GM12878 (cell line): ENCODE measurements around the gene AIG1. TPM values are rescaled to one million over a fixed set of nuclear protein-coding genes. Genes with fewer than 3 reads are reported as not detected.

Source experiments
- ATAC-seq: fragments of 200-7000 bp; cut with Tn5 transposase; 3 replicates; pipeline ENCODE4 v1.9.1; 2020; ENCODE audit warnings: mild to moderate bottlenecking, moderate library complexity
- BruUV-seq: library from RNA; stranded (reverse); fragments of 400-500 nt; replicated peaks from 2 replicates; lab custom pipeline; 2021; lab: Mats Ljungman, UMichigan
- CTCF ChIA-PET: fragments of 300-600 bp; sonication (Branson Sonifier 250); formaldehyde crosslinking; extraction: SDS; loops from one replicate; lab custom pipeline; 2021; ENCODE audit warnings: inconsistent platforms; lab: Yijun Ruan, JAX
- POLR2A ChIA-PET: fragments of 350-600 bp; formaldehyde crosslinking; extraction: SDS; loops from one replicate; lab custom pipeline; 2021; ENCODE audit warnings: inconsistent platforms; lab: Charles Lee
- RAD21 ChIA-PET: fragments of 300-600 bp; sonication (Branson Sonifier 250); formaldehyde crosslinking; loops from one replicate; lab custom pipeline; 2023; ENCODE audit warnings: antibody characterized with exemption; ENCODE audit not compliant: unreplicated experiment; lab: Charles Lee
- SMC1A ChIA-PET: fragments of 300-600 bp; sonication (Branson Sonifier 250); formaldehyde crosslinking; loops from one replicate; lab custom pipeline; 2023; ENCODE audit not compliant: unreplicated experiment, uncharacterized antibody; lab: Charles Lee
- DNase-seq: peaks from one replicate; pipeline ENCODE4 v3.0.0-alpha.2; 2011; ENCODE audit warnings: low read depth, low spot score
- FAIRE-seq: peaks from 3 replicates; lab custom pipeline; 2011; peaks lifted over from hg19 to GRCh38; lab: Jason Lieb, UNC
- H2AFZ ChIP-seq: 2 replicates; pipeline ENCODE4 v1.6.0; 2011; ENCODE audit warnings: low read depth, low read length, control low read depth; ENCODE audit not compliant: control insufficient read depth
- H3K27ac ChIP-seq: 2 replicates; pipeline ENCODE4 v1.5.1; 2011; ENCODE audit warnings: control low read depth; ENCODE audit not compliant: control insufficient read depth, insufficient read depth
- H3K27me3 ChIP-seq, 2 experiments: replicated peaks in 1 of 2; 2 replicates each; pipeline versions ENCODE4 v1.6.0 to v1.6.1; 2011; ENCODE audit warnings: low read length in 1 of 2; ENCODE audit not compliant: control insufficient read depth in 2 of 2, insufficient read depth in 2 of 2
- H3K36me3 ChIP-seq, 2 experiments: 2 replicates each; pipeline ENCODE4 v1.5.1; 2011; ENCODE audit warnings: low read length in 1 of 2; ENCODE audit not compliant: control insufficient read depth in 2 of 2, insufficient read depth in 2 of 2
- H3K4me1 ChIP-seq: 2 replicates; pipeline ENCODE4 v1.6.1; 2011; ENCODE audit warnings: mild to moderate bottlenecking, low read length, moderate library complexity, mixed read lengths; ENCODE audit not compliant: control insufficient read depth, insufficient read depth
- H3K4me2 ChIP-seq: 2 replicates; pipeline ENCODE4 v1.6.0; 2011; ENCODE audit warnings: control low read depth; ENCODE audit not compliant: control insufficient read depth, insufficient read depth
- H3K4me3 ChIP-seq: fragments of 200-600 bp; sonication (generic); 2 replicates; pipeline ENCODE4 v1.5.1; 2016
- H3K79me2 ChIP-seq: 2 replicates; pipeline ENCODE4 v1.6.0; 2011; ENCODE audit warnings: low read length; ENCODE audit not compliant: control insufficient read depth, insufficient read depth
- H3K9ac ChIP-seq: 2 replicates; pipeline ENCODE4 v1.8.0; 2011; ENCODE audit warnings: low read length, control low read depth, mixed read lengths; ENCODE audit not compliant: control insufficient read depth, insufficient read depth
- H3K9me3 ChIP-seq: replicated peaks from 3 replicates; pipeline ENCODE4 v1.5.1; 2011; ENCODE audit warnings: mild to moderate bottlenecking, low read length; ENCODE audit not compliant: control insufficient read depth, insufficient read depth
- H4K20me1 ChIP-seq: 2 replicates; pipeline ENCODE4 v1.6.0; 2011; ENCODE audit not compliant: control insufficient read depth, insufficient read depth
- ASH2L ChIP-seq: fragments of 300-600, 200-600 bp; sonication (generic); IDR thresholded peaks from 2 replicates; pipeline ENCODE4 v1.6.1; 2017; ENCODE audit warnings: low read depth, mild to moderate bottlenecking, borderline replicate concordance
- BRCA1 ChIP-seq: IDR thresholded peaks from 2 replicates; pipeline ENCODE4 v1.6.1; 2011; ENCODE audit warnings: low read depth, low read length, improper control_type of control experiment
- EP300 ChIP-seq, 2 experiments: fragments of 150-350 bp in 1 of 2; IDR thresholded peaks; 2 replicates each; pipeline ENCODE4 v1.6.1; 2011 to 2012; ENCODE audit warnings: low read depth in 2 of 2, low read length in 2 of 2, borderline replicate concordance in 1 of 2, improper control_type of control experiment in 1 of 2, inconsistent platforms in 1 of 2; ENCODE audit not compliant: control insufficient read depth in 1 of 2
- FOXM1 ChIP-seq: IDR thresholded peaks from 2 replicates; pipeline ENCODE4 v1.6.1; 2012; ENCODE audit warnings: low read depth, mild to moderate bottlenecking, inconsistent platforms, low read length, moderate library complexity
- MEF2B ChIP-seq: fragments of 450-650 bp; IDR thresholded peaks from 2 replicates; pipeline ENCODE4 v1.6.1; 2018; ENCODE audit warnings: mild to moderate bottlenecking, moderate library complexity; ENCODE audit not compliant: partially characterized antibody, poor library complexity, severe bottlenecking
- PAX5 ChIP-seq: IDR thresholded peaks from 2 replicates; pipeline ENCODE4 v1.6.1; 2011; ENCODE audit warnings: low read depth, low read length, borderline replicate concordance
- POU2F2 ChIP-seq: IDR thresholded peaks from 3 replicates; pipeline ENCODE4 v1.6.1; 2011; ENCODE audit warnings: low read depth, mild to moderate bottlenecking, low read length, borderline replicate concordance
- SMARCA5 ChIP-seq: fragments of 450-650 bp; IDR thresholded peaks from 2 replicates; pipeline ENCODE4 v1.6.1; 2017; ENCODE audit warnings: mild to moderate bottlenecking
- WGBS: methylation state at CpG from one replicate; pipeline ENCODE4 v1.1.6; 2016; ENCODE audit warnings: low lambda C conversion rate; ENCODE audit not compliant: insufficient replicate concordance, insufficient coverage; ENCODE audit errors: missing lambda C conversion rate; 5-methylcytosine and 5-hydroxymethylcytosine counted together
- in situ Hi-C: fragments of 300-500 bp; cut with MboI; formaldehyde crosslinking; loops from 9 replicates; pipeline ENCODE4 v1.14.3; 2018; ENCODE audit warnings: mixed read lengths
- intact Hi-C: fragments of 100-400 bp; cut with micrococcal nuclease; formaldehyde crosslinking; loops from one replicate; pipeline ENCODE4 v1.14.2; 2022; ENCODE audit not compliant: unreplicated experiment
- polyA plus RNA-seq, 11 experiments: library from polyadenylated mRNA; depleted of rRNA in 4 of 11; unstranded in 6 of 11; stranded (reverse) in 5 of 11; fragments of >200 nt; fragmentation: Nextera tagmentation in 4 of 11; fragmentation: Illumina TruSeq in 1 of 11; extraction: Ambion mirVana in 4 of 11; extraction: Trizol in 1 of 11; gene quantifications; 1 replicate in 1 of 11; 2 replicates in 10 of 11; pipeline versions ENCODE4 v1.2.1 to v1.2.3, GENCODE V29; 2011 to 2016; ENCODE audit warnings: inconsistent platforms in 2 of 11, missing spikeins in 2 of 11, low read depth in 1 of 11
- total RNA-seq, 4 experiments: library from RNA; depleted of rRNA in 3 of 4; stranded (reverse); fragments of >200 nt in 3 of 4; fragmentation: Illumina TruSeq in 1 of 4; extraction: Trizol in 1 of 4; gene quantifications; 2 replicates each; pipeline versions ENCODE4 v1.2.1 to v1.2.3, GENCODE V29; 2013 to 2021
- TF ChIP-seq, protein P1 (sequence below): IDR thresholded peaks from 2 replicates; pipeline ENCODE4 v1.6.1; 2011; ENCODE audit warnings: mild to moderate bottlenecking, low read depth, low read length, moderate library complexity; ENCODE audit not compliant: insufficient replicate concordance
- TF ChIP-seq, protein P2 (sequence below): fragments of 150-350 bp; IDR thresholded peaks from 2 replicates; pipeline ENCODE4 v1.6.1; 2014; ENCODE audit warnings: mild to moderate bottlenecking, low read depth, low read length
- TF ChIP-seq, protein P3 (sequence below): IDR thresholded peaks from 2 replicates; pipeline ENCODE4 v1.6.1; 2012; ENCODE audit warnings: mild to moderate bottlenecking, low read depth, low read length

AIG1 gene
- total and polyA plus RNA-seq, 10 of the 15 experiments (the other 5 are each of a cell fraction or from before 2014, with no cell fraction given) = 27.0 to 74.5 (median 36.4) TPM

DNA sequence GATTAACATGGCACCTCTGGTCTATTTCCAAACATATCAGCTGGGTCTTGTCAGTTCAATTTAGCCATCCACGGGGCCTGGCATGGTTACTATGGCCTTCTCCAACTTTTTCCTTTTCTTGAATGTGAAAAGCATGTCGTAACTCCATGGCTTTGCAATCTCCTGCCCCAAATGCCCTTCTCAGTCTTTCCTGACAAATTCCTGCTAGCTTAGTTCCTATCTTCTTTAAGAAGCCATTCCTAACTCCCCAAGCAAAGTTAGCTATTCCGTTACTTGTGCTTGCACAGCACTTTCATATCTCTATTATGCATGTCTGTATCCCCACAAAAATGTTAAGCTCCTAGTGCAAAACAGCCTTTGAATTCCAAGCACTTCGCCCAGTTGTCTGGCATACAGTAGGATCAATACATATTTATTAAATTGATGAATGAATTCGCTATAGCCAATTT lies 105.6 kb downstream of the AIG1 start (continued):
- TF ChIP-seq, protein P1, sequence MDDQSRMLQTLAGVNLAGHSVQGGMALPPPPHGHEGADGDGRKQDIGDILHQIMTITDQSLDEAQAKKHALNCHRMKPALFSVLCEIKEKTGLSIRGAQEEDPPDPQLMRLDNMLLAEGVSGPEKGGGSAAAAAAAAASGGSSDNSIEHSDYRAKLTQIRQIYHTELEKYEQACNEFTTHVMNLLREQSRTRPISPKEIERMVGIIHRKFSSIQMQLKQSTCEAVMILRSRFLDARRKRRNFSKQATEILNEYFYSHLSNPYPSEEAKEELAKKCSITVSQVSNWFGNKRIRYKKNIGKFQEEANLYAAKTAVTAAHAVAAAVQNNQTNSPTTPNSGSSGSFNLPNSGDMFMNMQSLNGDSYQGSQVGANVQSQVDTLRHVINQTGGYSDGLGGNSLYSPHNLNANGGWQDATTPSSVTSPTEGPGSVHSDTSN = no peak
- TF ChIP-seq POU2F2 = no peak
- TF ChIP-seq SMARCA5 = no peak
- no peak for TF ChIP-seq PAX5
- TF ChIP-seq, protein P2, sequence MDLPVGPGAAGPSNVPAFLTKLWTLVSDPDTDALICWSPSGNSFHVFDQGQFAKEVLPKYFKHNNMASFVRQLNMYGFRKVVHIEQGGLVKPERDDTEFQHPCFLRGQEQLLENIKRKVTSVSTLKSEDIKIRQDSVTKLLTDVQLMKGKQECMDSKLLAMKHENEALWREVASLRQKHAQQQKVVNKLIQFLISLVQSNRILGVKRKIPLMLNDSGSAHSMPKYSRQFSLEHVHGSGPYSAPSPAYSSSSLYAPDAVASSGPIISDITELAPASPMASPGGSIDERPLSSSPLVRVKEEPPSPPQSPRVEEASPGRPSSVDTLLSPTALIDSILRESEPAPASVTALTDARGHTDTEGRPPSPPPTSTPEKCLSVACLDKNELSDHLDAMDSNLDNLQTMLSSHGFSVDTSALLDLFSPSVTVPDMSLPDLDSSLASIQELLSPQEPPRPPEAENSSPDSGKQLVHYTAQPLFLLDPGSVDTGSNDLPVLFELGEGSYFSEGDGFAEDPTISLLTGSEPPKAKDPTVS = no peak

DNA sequence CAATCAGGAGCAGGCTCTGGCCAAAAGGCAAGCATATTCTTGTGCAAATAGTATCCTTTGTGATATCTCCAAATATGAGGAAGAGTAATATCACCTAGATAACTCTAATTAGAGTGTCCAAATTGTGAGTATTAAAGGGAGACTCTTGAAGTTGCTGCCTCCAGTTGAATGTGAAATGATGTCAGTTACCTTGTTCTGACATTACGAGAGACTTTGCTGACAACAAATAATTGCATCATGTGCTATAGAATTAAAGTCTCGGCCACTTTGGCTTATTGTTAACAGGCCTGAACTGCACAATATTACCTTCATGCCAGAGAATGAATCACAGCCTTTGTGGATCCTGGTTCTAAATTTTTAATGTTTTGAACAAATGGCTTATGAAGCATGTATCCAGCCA lies 106.5 kb downstream of the AIG1 start:
- Histone ChIP-seq H3K4me1 (no peaks in the 10 kb centered on the region), H3K9ac (no peak overlapping the region), H3K27ac (no peak overlapping the region), H3K9me3 (no peaks in the 10 kb centered on the region), H3K79me2 (no peaks in the 10 kb centered on the region), H3K27me3 (no peaks in the 10 kb centered on the region), H3K4me3 (no peak overlapping the region), H4K20me1 (no peaks in the 10 kb centered on the region), H3K36me3 (no peaks in the 10 kb centered on the region), H3K4me2 (no peak overlapping the region), H2AFZ (no peak overlapping the region)
- ChIA-PET POLR2A (no interaction called here), RAD21 (no interaction called here), CTCF (interaction anchor here (0.7 to 1.1 kb wide), 2 partner anchors 9 to 210 kb away, joined by 3 read pairs; no protein-coding TSS in a partner anchor), SMC1A (interaction anchor here (0.7 kb wide), 1 partner anchor 12 kb away, joined by 3 read pairs; no protein-coding TSS in a partner anchor)
- TF ChIP-seq EP300 (IDR thresholded peaks at IDR 0.05; ENCODE audit: borderline replicate concordance in 1 of 2, control insufficient read depth in 1 of 2, low read depth in 2 of 2, low read length in 2 of 2) (no peak), FOXM1 (no peak), ASH2L (no peak), MEF2B (no peak), BRCA1 (no peak)
- TF ChIP-seq, protein P3, sequence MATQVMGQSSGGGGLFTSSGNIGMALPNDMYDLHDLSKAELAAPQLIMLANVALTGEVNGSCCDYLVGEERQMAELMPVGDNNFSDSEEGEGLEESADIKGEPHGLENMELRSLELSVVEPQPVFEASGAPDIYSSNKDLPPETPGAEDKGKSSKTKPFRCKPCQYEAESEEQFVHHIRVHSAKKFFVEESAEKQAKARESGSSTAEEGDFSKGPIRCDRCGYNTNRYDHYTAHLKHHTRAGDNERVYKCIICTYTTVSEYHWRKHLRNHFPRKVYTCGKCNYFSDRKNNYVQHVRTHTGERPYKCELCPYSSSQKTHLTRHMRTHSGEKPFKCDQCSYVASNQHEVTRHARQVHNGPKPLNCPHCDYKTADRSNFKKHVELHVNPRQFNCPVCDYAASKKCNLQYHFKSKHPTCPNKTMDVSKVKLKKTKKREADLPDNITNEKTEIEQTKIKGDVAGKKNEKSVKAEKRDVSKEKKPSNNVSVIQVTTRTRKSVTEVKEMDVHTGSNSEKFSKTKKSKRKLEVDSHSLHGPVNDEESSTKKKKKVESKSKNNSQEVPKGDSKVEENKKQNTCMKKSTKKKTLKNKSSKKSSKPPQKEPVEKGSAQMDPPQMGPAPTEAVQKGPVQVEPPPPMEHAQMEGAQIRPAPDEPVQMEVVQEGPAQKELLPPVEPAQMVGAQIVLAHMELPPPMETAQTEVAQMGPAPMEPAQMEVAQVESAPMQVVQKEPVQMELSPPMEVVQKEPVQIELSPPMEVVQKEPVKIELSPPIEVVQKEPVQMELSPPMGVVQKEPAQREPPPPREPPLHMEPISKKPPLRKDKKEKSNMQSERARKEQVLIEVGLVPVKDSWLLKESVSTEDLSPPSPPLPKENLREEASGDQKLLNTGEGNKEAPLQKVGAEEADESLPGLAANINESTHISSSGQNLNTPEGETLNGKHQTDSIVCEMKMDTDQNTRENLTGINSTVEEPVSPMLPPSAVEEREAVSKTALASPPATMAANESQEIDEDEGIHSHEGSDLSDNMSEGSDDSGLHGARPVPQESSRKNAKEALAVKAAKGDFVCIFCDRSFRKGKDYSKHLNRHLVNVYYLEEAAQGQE = no peak
- DNase-seq (no peak), FAIRE-seq (no peak), ATAC-seq (no peak)
- WGBS = 88% methylated on average over 2 of the region's 2 CpGs
- BruUV-seq = no TSS peak
- in situ Hi-C loops (no loop called here), intact Hi-C loops (no loop called here)
